GM19240 (cell line): ENCODE results near the gene SAMD13.
"Not testable (repeated sequence)": the region's sequence is repeated elsewhere in the genome, so short reads cannot be mapped to it uniquely, and the experiment has no call there.

Experiments used
- DNase-seq: peaks from one replicate; pipeline ENCODE4 v3.0.0; 2011; ENCODE audit warnings: low spot score; ENCODE audit not compliant: insufficient read length

SAMD13 gene

DNA sequence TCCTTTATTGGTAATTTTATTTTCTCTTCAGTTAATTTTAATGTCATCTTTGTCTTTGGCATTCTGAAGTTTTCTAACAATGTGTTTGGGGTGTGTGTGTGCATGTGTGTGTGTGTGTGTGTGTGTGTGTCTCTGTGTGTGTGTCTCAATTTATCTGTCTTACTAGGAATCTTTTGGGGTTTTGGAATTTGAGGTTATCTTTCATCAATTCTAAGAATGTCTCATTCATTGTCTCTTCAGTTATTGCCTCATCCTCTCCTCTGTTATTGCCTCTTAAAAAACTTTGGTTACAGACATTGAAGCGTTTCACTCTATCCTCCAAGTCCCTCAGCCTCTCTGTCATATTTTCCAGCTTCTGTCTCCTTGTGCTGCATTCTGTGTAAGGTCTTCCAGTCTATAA, 18.1 kb upstream of the SAMD13 start:
- DNase-seq, result no peak

DNA sequence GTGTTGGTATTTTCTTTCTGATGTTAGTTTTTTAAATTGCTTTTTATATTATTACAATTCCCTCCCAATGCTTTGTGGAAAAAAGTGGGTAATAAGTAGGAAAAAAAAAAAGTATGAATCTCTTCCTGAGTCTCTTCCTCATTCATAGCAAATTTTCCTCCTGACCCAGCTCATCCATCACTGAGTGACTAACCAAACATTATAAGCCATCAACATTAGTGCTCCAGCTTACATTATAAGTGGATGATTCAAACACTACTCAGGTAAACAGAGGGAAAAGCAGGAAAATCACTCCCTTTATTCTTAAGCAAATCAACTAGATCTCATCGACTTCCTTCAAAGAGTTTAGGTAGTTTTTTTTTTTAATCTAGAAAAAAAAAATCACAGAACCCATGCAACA, 15.4 kb upstream of the SAMD13 start:
- no peak for DNase-seq

DNA sequence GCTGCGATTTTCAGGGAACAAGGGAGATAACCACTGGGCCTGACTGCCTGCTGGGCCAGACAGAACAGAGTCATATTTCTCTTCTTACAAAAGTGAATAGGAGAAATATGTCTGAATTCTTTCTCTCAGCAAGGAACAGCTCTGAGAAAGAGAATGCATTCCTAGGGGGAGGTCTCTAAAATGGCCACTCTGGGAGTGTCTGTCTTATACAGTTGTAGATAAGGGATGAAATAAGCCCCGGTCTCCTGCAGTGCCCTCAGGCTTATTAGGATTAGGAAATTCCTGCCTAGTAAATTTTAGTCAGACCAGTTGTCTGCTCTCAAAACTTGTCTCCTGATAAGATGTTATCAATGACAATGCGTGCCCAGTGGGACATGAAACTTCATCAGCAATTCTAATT, 14.1 kb upstream of the SAMD13 start:
- DNase-seq, result not testable (repeated sequence)

DNA sequence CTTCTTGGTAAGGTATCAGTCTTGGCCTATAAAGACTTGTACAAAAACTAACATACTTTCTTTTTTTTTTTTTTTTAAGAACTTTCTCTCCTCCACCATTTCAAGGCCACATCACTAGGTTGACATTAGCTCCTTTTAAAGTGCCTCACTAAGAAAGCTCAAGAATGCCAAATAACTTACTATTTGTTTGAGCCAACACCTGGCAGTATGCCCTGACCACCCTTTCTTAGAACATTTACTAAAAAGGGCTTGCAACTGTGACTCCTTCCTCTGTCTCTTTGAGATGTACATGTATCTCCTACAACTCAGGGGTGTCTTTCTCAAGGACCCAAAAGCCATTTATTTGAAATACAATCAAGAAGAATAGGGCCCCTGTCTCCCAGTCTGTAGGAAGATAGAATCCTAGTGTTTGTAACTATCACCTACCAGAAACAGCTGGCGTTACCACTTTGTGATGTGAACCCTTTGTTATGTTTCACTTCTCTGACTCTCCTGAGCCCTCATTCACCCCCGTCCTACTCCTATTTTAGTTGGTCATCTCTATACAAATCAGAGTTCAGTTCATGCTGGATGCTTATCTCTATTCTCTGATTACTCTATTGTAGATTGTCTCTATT, 12.2 kb upstream of the SAMD13 start:
- no peak for DNase-seq

DNA sequence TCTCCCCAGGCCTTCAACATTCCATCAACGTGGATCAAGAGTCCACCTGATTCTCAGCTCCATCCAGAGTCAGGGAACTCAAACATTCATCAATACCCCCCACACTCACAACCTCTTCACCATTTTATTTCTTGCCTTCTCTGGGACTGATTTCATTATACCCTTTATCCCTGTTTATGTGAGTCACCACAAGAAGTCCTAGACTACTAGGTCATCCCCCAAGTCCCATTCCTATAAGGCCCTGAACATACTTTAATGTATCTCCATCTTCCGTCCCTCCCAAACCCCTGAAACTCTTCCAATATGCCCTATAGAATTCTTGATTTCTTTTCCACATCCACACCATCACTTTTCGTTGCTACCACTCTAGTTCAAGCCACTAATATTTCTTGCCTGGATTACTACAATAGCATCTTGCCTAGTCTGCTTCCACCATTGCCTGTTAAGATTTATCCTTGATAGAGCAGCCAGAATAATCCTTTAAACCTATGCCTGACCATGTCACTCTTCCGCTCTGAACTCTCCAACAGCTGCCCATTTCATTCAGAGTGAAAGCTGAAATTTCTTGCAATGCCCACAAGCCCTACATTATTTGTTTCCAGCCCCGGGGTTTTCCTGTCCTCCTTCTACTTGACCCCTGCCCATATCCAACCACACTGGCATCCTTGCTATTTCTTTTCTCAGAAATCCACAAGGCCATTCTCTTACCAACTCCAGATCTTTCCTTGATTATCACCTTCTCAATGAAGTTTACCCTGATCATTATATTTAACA, 9.4 kb upstream of the SAMD13 start:
- DNase-seq, result no peak

DNA sequence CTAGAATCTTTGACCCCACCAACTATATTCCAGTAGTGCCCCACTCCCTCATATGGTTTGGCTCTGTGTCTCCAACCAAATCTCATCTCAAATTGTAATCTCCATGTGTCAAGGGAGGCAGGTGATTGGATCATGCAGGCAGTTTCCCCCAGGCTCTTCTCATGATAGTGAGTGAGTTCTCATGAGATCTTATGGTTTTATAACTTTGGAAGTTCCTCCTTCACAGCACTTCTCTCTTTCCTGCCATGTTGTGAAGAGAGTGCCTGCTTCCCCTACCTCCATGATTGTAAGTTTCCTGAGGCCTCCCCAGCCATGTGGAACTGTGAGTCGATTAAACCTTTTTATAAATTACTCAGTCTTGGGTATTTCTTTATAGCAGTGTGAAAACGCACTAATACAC, 7.7 kb upstream of the SAMD13 start:
- no peak for DNase-seq

DNA sequence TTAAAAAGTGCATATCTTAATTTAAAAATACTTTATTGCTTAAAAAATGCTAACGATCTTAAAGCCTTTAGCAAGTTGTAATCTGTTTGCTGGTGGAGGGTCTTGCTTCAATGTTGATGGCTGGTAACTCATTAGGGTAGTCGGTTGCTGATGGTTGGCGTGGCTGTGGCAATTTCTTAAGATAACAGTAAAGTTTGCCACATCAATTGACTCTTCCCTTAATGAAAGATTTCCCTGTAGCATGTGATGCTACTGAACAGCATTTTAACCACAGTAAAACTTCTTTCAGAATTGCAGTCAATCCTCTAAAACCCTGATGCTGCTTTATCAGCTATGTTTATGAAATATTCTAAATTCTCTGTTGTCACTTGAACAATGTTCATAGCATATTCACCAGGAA, 6.8 kb upstream of the SAMD13 start:
- no peak for DNase-seq

DNA sequence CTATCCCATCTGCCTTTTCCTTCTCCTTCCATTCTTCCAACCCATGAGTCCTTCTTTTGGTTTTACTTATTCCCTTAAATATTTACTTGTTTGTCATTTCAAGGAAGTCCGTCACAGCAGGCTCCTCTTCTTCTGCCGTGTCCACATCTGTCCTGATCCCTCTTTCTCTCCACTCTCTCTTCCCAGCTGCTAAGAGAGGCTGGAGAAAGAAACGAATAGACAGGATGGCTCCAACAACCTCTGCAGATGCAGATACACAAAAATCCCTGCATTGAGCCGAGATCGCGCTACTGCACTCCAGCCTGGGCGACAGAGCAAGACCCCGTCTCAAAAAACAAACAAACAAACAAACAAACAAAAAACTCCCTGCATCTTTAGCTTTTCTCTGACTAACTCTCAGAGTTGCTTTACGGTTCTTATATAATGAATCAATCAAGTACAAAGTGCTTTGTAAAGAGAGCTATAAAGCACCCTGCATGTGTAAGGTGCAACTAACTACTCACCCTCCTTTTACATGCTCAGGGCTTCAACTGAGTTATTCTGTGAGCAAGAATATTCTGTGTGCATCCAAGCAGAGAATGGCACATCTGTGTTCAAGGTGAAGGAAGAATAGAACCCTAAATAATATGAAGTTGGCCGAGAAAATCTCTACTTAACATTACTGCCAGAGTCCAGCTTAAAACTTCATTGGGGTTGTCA, 3.8 kb upstream of the SAMD13 start:
- no peak for DNase-seq

DNA sequence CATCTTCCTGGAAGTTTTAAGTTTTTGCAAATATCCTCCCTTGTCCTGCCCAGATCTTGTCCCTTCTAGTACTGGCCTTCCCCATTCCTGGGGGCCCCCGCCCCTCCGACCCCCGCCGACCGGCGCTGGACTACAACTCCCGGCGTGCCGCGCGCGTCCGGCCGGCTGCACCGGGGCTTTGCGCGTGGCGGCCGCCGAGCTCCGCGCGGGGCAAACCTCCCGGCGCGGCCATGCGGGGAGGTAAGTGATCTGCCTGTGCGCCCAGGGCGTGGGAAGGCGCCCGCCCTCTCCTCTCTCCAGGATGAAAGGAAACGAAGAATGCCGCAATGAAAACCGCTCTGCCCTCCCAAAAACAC, 3.2 kb upstream of the SAMD13 start:
- DNase-seq, result peak; percentile 23

DNA sequence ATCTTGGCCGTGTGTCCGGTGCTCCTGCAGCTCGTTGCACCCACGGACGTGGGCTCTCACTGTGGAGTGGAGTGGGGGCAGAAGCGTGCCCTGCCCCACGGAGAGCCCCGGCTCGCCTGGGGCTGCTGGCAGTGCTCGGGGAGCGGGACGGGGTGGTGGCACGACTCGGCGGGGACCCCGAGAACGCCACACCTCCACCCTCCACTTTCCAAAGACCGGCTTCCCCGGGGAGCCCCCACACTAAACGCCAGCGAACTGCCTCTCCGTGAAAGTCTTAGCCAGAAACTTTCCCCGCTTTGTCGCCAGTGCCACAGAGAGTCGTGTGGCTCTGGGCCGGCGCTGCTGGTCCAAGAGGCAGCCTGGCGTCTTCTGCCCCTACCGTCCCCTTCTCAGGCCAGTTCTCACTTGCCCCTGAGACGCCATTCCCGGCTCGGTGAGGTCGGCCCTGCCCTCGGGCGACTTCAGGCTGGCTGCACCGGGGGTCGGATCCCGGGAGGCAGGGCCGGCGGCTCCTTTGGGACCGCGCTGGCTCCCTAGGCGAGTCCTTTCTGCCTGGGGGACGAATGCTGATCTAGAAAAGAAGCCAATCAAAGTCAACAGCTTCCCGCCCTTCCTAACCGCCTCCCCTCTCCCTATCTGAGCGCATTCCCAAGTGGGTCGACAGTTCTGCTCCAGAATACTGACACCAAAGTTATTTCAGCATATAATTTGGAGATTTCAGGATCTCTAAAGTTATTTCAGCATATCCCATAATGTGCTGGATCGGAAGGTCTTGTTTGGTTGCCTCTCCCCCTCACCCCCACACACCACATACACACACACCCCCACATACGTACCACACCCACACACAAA, 2.6 kb upstream of the SAMD13 start:
- DNase-seq, result no peak

DNA sequence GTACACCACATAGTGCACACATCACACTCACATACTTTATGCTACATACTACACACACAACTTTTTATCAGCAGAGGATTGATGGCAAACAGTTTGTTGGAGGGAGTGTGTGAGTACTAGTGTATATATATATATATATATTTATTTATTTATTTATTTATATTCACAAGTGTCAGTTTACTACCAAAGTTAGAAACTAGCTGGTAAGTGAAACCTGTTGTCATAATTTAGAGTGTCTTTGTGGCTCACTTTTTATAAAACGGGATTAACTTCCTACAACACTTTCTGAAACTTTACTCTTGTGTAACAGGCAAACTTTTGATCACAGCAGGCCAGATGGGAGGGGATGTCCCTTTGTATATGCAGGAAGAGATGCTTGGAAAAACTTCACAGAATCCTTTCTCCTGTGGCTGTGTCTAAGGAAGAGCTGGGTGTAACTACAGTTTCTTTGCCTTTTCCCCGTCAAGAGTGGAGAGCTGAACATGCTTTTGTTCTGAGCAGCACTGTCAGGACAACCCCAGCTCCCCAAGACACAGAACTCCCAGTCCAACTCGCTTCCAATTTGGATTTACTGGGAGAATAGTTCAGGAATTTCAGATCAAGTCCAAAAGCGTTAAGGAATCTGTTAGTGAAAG, 1.9 kb upstream of the SAMD13 start:
- no peak for DNase-seq

DNA sequence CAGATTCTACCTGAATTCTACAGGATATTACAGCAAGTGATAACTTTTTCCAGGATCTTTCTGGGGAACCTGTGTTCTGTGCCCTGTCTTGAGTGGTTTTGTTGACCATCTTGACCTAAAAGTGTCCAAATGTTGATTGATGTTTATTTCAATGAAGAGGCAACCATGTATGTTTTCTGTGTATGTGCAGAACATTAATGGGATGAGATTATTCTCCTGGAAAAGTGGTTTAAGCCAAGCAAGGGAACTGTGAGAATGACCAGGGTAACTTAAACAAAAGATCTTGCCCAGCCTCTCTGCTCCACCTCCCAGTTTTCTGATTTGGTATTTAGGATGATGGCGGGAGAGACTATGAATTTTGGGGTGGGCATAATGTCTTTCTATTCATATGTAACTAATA, 1.0 kb upstream of the SAMD13 start:
- DNase-seq, result no peak

DNA sequence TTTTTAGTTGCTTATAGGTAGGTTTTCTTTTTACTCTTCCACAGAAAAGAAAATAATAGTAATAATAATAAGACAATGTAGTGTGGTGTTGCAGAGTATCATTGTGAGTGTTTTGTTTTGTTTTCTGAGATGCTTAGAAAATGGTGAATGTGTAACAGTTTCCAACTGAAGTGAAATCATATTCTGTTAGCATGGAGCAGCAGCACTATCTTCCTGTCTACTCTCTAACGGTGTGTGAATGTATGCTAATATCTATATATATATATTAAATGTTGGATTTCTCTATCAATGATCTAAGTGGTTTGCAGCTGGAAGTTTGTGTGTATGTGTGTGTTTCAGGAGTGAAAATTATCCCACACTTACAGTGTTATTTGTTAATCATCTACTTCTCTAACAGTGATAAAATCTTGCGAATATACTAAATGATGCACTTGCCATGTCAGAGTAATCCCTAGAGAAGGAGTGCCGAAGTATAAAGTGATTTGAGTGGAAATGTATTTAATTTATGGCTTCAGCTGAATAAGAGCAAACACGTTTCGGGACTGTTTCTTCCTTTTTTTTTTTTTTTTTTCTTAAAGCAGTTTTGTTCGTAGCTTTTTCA, 377 bp downstream of the SAMD13 start:
- no peak for DNase-seq

DNA sequence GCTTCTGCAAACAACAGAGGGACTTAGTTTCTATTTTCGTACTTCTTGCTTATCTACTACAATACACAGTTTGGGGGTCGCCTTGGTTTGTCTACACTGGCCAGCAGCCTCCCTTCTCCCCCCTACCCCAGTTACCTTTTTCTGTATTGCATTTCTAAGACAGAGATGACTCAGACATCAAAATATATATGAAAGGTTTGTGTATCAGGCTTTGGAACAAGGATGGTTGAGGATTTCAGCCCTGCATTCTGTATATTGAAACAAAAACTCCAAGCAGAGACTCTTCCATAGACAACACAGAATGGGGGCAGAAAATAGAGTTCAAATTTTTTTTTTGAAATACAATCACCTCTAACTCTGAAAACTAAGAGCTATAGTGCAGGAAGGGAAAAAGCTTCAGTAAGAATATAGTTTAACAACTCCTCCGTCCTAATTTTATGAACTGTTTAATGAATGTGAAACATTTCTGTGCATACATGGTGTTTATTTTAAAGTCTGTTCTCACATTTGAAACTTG, 1.9 kb downstream of the SAMD13 start:
- DNase-seq, result no peak

DNA sequence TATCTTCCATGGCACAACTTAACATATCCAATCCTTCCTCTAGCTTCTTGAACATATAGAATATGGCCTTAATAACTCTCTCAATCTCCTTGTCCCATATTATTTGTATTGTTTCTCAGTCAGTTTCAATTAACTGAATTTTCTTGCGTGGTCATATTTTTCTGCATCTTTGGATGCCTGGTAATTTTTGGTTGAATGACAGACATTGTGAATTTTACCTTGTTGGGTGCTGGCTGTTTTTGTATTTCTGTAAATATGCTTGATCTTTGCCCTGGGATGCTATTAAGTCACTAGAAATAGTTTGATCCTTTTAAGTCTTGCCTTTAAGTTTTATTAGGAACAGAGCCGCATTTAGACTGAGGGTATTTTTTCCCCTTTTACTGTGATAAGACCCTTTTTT, 5.9 kb downstream of the SAMD13 start:
- DNase-seq, result no peak

DNA sequence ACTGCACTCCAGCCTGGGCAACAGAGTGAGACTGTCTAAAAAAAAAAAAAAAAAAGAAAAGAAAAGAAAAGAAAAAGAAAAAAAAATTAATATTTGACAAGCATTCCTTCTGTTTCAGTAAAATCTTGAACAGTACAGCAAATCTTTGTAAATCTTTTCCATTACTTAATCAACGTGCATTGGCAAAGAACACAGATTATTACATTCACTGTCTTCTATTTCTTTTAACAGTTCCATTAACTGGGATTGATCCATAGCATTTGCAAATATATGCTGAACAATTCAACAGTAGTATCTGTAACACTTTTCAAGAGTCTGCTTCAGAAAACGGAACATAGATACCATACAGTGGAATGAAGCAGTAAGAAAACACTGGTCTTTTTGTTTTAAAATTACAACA, 9.8 kb downstream of the SAMD13 start:
- DNase-seq, result no peak

DNA sequence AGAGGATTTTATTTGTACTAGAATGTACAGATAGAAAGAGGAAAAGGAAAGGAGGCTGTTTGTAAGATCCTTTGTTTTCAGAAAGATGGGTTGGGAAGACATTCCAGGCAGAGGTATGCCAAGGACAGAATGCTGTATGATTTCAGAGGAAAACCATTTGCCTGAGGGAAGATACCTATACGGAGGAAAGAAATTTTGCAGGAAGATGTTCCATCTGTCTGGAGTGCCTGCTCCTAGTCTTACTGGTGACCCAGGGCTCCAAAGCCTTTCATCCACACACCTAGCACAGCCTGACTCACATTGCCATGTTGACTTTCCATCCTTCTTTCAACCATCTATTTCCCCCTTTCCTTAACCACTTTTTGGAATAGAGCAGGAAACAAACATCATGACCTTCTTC, 18.2 kb downstream of the SAMD13 start:
- no peak for DNase-seq

DNA sequence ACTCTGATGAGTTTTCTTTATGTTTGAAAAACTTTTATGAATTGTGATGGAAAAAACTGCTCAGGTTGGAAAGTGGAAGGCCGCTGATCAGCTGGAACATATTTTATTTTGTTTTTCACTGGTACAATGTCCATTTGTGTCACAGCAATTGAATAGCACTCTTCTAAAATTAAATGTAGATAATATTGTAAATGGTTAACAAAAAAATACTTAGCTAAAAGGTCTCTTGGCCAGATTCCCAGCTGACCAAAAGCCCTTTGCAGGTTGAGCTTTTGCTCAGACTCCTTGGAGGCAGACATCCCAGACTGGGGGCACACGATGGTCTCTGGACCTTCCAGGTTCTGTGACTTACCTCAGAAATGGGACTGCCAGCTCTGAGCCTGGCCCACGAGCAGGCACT, 26.3 kb downstream of the SAMD13 start:
- no peak for DNase-seq

DNA sequence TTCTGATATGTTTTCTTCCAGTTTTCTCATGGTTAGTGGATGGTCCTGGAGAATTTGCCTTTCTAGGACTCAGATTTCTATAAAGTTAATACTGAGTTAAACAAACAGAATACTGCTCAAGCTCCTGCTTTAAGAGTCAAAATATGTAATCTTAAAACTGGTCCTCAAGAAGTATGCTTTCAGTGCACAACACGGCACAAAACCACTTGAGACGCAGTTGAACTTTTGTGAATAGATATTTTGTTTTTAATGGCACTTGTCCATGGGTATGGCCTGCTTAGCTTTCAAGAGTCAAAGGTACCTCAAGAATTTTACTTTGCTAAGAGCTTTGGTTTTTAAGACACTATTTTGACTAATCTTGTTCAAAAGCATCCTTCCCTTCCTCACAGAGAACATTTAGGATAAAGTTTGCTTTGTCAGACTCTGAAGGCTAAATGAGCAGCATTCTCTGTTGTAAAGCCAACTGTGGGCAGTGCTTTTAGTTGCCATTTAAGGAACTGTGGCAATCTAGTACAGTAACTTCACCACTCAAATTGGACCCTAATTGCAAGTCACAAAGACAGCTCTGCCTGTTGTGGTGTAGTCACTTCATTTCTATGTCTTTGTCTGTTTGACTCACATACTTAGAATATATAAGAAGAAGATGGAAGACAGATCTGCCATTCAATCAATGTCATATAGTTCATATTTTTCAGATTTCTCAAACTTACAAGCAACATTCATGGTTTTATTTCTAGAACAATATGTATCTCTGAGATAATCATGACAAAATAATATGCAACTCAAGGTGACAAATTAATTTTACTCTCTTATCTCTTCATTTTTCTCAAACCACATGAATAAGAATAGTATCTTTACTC, 28.8 kb downstream of the SAMD13 start:
- no peak for DNase-seq

DNA sequence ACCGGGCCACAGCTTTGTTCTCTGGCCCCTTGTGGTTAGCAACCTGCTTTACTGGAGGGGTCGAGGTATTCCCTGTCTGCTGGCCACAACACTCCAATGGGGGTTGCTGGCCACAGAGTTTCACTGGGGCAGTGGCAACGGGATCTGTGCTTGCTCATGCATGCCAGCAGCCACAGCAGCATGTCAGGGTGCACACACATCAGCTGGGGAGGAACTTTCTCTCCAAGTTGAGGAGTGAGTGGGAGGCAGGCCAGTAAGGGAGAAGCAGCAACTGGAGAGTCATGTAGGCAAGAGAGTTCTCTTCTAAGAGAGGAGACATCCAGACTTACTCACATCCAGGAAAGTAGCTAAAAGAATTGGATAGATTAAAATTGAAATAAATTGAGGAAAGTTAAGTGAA, 38.0 kb downstream of the SAMD13 start:
- no peak for DNase-seq
